ENCODE measurements around the gene SLC34A3.

The SLC34A3 gene

GRCh38 chr9:137254624-137255447 is 24.1 kb downstream of the SLC34A3 start, which contains the start of gene NELFB:
Gene NELFB, plus strand, starts transcription at chr9:137255327.
- peak within 1 kb of the TSS; percentile 61 for H3K27ac ChIP-seq (replicated peaks)
- peak; percentile 82 to 90 for DNase-seq (ENCODE audit: low read depth in 1 of 2, low spot score in 1 of 2)
- TF ChIP-seq REST (IDR thresholded peaks at IDR 0.05; ENCODE audit: insufficient replicate concordance, low read depth) (no peak), GABPA (IDR thresholded peaks at IDR 0.05; ENCODE audit: low read depth) (peak; percentile 88), CTCF (IDR thresholded peaks at IDR 0.05; ENCODE audit: insufficient read depth, low read length) (no peak), POLR2AphosphoS5 (IDR thresholded peaks at IDR 0.05; ENCODE audit: low read depth) (no peak; the same call in 1 of the 2 replicates), SPI1 (IDR thresholded peaks at IDR 0.05; ENCODE audit: borderline replicate concordance, low read depth) (no peak; the same call in 1 of the 2 replicates)
- no peaks in the 10 kb centered on the region for H3K27me3 ChIP-seq (ENCODE audit: insufficient read depth, poor library complexity, severe bottlenecking)
- peak within 1 kb of the TSS; percentile 96 for H3K4me3 ChIP-seq (replicated peaks; ENCODE audit: insufficient read depth, low read length)

GRCh38 chr9:137255448-137256114 is 24.9 kb downstream of the SLC34A3 start:
- DNase-seq (ENCODE audit: low read depth in 1 of 2, low spot score in 1 of 2): peak in 1 of 2 experiments; percentile 45
- TF ChIP-seq SPI1 (IDR thresholded peaks at IDR 0.05; ENCODE audit: borderline replicate concordance, low read depth): no peak
- no peak for TF ChIP-seq CTCF (IDR thresholded peaks at IDR 0.05; ENCODE audit: insufficient read depth, low read length)
- TF ChIP-seq REST (IDR thresholded peaks at IDR 0.05; ENCODE audit: insufficient replicate concordance, low read depth): no peak
- TF ChIP-seq GABPA (IDR thresholded peaks at IDR 0.05; ENCODE audit: low read depth): no peak
- no peak for TF ChIP-seq POLR2AphosphoS5 (IDR thresholded peaks at IDR 0.05; ENCODE audit: low read depth)
- Histone ChIP-seq H3K27me3 (ENCODE audit: insufficient read depth, poor library complexity, severe bottlenecking) (no peaks in the 10 kb centered on the region), H3K4me3 (replicated peaks; ENCODE audit: insufficient read depth, low read length) (peak overlapping the region; percentile 96), H3K27ac (replicated peaks) (peak overlapping the region; percentile 61)

GRCh38 chr9:137256362-137256761 is 25.7 kb downstream of the SLC34A3 start:
- DNase-seq (ENCODE audit: low read depth in 1 of 2, low spot score in 1 of 2): no peak
- peak overlapping the region; percentile 96 for H3K4me3 ChIP-seq (replicated peaks; ENCODE audit: insufficient read depth, low read length)
- no peak for TF ChIP-seq GABPA (IDR thresholded peaks at IDR 0.05; ENCODE audit: low read depth)
- TF ChIP-seq REST (IDR thresholded peaks at IDR 0.05; ENCODE audit: insufficient replicate concordance, low read depth): peak; percentile 80
- H3K27ac ChIP-seq (replicated peaks): no peak overlapping the region
- H3K27me3 ChIP-seq (ENCODE audit: insufficient read depth, poor library complexity, severe bottlenecking): no peaks in the 10 kb centered on the region

Data from HL-60 (cell line).